KMS-11 (cell line): Measurements from ENCODE around the gene PRXL2B.
"Not testable (repeated sequence)": the region's sequence is repeated elsewhere in the genome, so short reads cannot be mapped to it uniquely, and the experiment has no call there.

Experiments
- H2AFZ ChIP-seq: fragments of 200-600 bp; sonication (generic); 2 replicates; pipeline ENCODE4 v1.6.1; 2016; ENCODE audit warnings: antibody characterized with exemption, mixed run types, low read depth
- H3K27ac ChIP-seq: fragments of 200-600 bp; sonication (generic); 2 replicates; pipeline ENCODE4 v1.6.1; 2016; ENCODE audit warnings: mild to moderate bottlenecking, mixed run types
- H3K27me3 ChIP-seq: fragments of 200-600 bp; sonication (generic); 2 replicates; pipeline ENCODE4 v1.6.1; 2017; ENCODE audit warnings: mild to moderate bottlenecking, low read depth, mixed run types, moderate library complexity; ENCODE audit not compliant: insufficient read depth
- H3K36me3 ChIP-seq: fragments of 200-600 bp; sonication (generic); 2 replicates; pipeline ENCODE4 v1.6.1; 2017; ENCODE audit warnings: mild to moderate bottlenecking, mixed run types; ENCODE audit not compliant: insufficient read depth
- H3K4me1 ChIP-seq: fragments of 200-600 bp; sonication (generic); 2 replicates; pipeline ENCODE4 v1.6.1; 2016; ENCODE audit warnings: mild to moderate bottlenecking, low read depth, mixed run types; ENCODE audit not compliant: poor library complexity, severe bottlenecking
- H3K4me2 ChIP-seq: fragments of 200-600 bp; sonication (generic); 2 replicates; pipeline ENCODE4 v1.7.0; 2016; ENCODE audit warnings: mild to moderate bottlenecking, mixed run types
- H3K4me3 ChIP-seq: fragments of 200-600 bp; sonication (generic); IDR thresholded peaks from 2 replicates; pipeline ENCODE4 v1.6.1; 2017; ENCODE audit warnings: low read depth, low read length, mixed read lengths; ENCODE audit not compliant: insufficient read depth
- H3K79me2 ChIP-seq: fragments of 200-600 bp; sonication (generic); 2 replicates; pipeline ENCODE4 v1.6.1; 2016; ENCODE audit warnings: low read depth, mixed run types; ENCODE audit not compliant: insufficient read depth
- H3K9ac ChIP-seq: fragments of 200-600 bp; sonication (generic); 2 replicates; pipeline ENCODE4 v1.6.1; 2016; ENCODE audit warnings: mild to moderate bottlenecking, mixed run types
- H4K20me1 ChIP-seq: fragments of 200-600 bp; sonication (generic); 2 replicates; pipeline ENCODE4 v1.6.1; 2016; ENCODE audit warnings: mild to moderate bottlenecking, mixed run types; ENCODE audit not compliant: insufficient read depth
- TF ChIP-seq, protein P1 (sequence below): fragments of 200-600 bp; sonication (generic); conservative IDR thresholded peaks from 2 replicates; pipeline ENCODE4 v1.6.1; 2017; ENCODE audit warnings: low read depth, mild to moderate bottlenecking, antibody characterized with exemption, low read length, moderate library complexity, mixed read lengths

The PRXL2B gene

DNA sequence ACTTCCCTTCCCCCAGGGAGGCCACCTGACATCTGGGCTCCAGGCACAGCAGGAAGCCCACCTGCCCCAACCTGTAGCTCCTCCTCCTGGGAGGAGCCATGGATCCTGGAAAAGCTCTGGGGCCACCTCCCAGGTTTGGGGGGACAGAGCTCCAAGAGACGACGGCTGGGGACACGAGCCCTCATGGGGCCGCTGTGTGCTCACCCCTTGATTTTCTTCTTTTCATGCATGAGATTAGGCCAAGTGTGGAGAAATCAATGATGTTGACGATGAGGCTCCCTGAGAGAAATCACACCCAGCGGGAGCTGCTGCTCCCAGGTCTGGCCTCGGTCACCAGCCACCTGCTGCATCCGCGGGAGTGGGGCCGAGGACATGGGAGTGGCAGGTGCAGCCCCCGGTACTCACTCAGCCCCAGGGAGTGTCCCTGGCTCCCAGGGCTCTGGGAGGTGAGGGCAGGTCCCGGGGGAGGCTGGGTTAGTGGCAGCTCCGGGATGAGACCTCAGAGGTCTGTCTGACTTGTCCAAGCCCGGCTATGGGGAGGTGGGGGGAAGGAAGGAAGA is 21.7 kb upstream of the PRXL2B start:
- Histone ChIP-seq H3K9ac (no peak overlapping the region), H3K4me3 (no peak overlapping the region), H3K27me3 (peaks cover 37% of the 10 kb centered on the region), H3K4me2 (no peak overlapping the region), H3K36me3 (no peaks in the 10 kb centered on the region), H3K4me1 (no peaks in the 10 kb centered on the region), H4K20me1 (no peaks in the 10 kb centered on the region), H3K79me2 (no peaks in the 10 kb centered on the region), H3K27ac (no peak overlapping the region), H2AFZ (no peak overlapping the region)
- TF ChIP-seq, protein P1, sequence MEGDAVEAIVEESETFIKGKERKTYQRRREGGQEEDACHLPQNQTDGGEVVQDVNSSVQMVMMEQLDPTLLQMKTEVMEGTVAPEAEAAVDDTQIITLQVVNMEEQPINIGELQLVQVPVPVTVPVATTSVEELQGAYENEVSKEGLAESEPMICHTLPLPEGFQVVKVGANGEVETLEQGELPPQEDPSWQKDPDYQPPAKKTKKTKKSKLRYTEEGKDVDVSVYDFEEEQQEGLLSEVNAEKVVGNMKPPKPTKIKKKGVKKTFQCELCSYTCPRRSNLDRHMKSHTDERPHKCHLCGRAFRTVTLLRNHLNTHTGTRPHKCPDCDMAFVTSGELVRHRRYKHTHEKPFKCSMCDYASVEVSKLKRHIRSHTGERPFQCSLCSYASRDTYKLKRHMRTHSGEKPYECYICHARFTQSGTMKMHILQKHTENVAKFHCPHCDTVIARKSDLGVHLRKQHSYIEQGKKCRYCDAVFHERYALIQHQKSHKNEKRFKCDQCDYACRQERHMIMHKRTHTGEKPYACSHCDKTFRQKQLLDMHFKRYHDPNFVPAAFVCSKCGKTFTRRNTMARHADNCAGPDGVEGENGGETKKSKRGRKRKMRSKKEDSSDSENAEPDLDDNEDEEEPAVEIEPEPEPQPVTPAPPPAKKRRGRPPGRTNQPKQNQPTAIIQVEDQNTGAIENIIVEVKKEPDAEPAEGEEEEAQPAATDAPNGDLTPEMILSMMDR: no peak

- Histone ChIP-seq H2AFZ (no peak overlapping the region), H3K27me3 (peaks cover 51% of the 10 kb centered on the region), H3K79me2 (no peaks in the 10 kb centered on the region), H3K4me3 (no peak overlapping the region), H3K9ac (no peak overlapping the region), H3K27ac (no peak overlapping the region), H3K4me1 (no peaks in the 10 kb centered on the region), H3K36me3 (no peaks in the 10 kb centered on the region), H3K4me2 (no peak overlapping the region), H4K20me1 (no peaks in the 10 kb centered on the region)
- TF ChIP-seq, protein P1: no peak
Observed at GRCh38 chr1:2566101-2567045, 20.2 kb upstream of the PRXL2B start.

GRCh38 chr1:2567083-2567679 is 19.4 kb upstream of the PRXL2B start:
- TF ChIP-seq, protein P1: no peak
- H3K9ac ChIP-seq: no peak overlapping the region
- H3K36me3 ChIP-seq: no peaks in the 10 kb centered on the region
- no peak overlapping the region for H2AFZ ChIP-seq
- no peaks in the 10 kb centered on the region for H4K20me1 ChIP-seq
- H3K4me3 ChIP-seq: no peak overlapping the region
- no peaks in the 10 kb centered on the region for H3K4me1 ChIP-seq
- no peaks in the 10 kb centered on the region for H3K79me2 ChIP-seq
- H3K27ac ChIP-seq: no peak overlapping the region
- peaks cover 59% of the 10 kb centered on the region for H3K27me3 ChIP-seq
- no peak overlapping the region for H3K4me2 ChIP-seq

DNA sequence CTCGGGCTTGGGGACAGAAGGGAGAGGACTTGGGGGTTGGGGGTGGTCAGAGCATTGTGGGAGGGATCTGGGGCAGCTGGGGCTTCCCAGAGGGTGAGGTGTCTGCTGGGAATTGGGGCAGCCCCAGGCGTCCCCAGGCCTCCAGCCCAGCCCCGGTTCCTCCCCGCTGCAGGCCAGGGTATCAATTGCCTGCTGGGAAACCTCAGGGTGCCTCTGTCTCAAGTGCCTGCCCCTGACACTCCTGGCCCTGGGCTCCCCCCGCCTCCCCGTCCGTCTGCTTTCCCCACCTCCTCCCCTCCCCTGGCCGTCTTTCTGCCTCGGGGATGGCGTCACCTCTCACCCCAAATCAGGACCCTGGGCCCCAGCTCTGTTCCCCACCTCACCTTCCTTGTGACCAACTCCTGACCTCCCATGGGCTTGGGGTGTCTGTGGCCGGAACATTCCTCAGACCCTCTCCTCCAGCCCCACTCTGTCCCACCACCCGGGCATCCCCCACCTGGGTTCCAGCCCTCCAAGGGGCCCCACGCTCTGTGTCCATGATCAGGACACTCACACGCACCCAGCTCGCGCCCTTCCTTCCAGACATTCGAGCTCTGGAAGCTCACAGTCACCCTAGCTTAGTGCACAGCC is 18.3 kb upstream of the PRXL2B start:
- H3K36me3 ChIP-seq, H2AFZ ChIP-seq, H4K20me1 ChIP-seq, H3K4me3 ChIP-seq, H3K27ac ChIP-seq, H3K4me1 ChIP-seq, H3K4me2 ChIP-seq, H3K79me2 ChIP-seq, H3K9ac ChIP-seq: not testable (repeated sequence)
- peaks cover 71% of the 10 kb centered on the region for H3K27me3 ChIP-seq
